NCI-H187 treated with DMSO at 0.1 percent for 48 hours (cell line): ENCODE results near the gene PHF19.

ENCODE experiments used
- DNase-seq: peaks from one replicate; lab custom pipeline; 2025; lab: John Stamatoyannopoulos, UW

Gene PHF19

GRCh38 chr9:120876842-120877240 is at the start of gene PHF19:
PHF19 (minus strand) TSS chr9:120877188; CDS start chr9:120874741, 2,447 bp downstream.
- DNase-seq, result no peak

GRCh38 chr9:120926397-120926928 is 49.5 kb upstream of the PHF19 start, which contains the start of gene TRAF1:
TRAF1 (minus strand) TSS chr9:120926796; CDS start chr9:120926075, 721 bp downstream.
- DNase-seq, result no peak

GRCh38 chr9:120925535-120926396 is 48.8 kb upstream of the PHF19 start:
- DNase-seq, result no peak

- DNase-seq, result no peak
Observed at GRCh38 chr9:120924698-120925534, 47.9 kb upstream of the PHF19 start.

- DNase-seq, result no peak
Observed at GRCh38 chr9:120923620-120924328, 46.8 kb upstream of the PHF19 start.

GRCh38 chr9:120922404-120923195 is 45.6 kb upstream of the PHF19 start:
- no peak for DNase-seq

GRCh38 chr9:120921661-120922181 is 44.7 kb upstream of the PHF19 start:
- DNase-seq, result no peak

GRCh38 chr9:120920806-120921178 is 43.8 kb upstream of the PHF19 start:
- no peak for DNase-seq

GRCh38 chr9:120919843-120920805 is 43.1 kb upstream of the PHF19 start:
- DNase-seq, result no peak

GRCh38 chr9:120918931-120919842 is 42.2 kb upstream of the PHF19 start:
- DNase-seq, result no peak

GRCh38 chr9:120917929-120918762 is 41.2 kb upstream of the PHF19 start:
- no peak for DNase-seq

GRCh38 chr9:120916991-120917880 is 40.2 kb upstream of the PHF19 start:
- DNase-seq, result no peak

- DNase-seq, result no peak
Observed at GRCh38 chr9:120916588-120916987, 39.6 kb upstream of the PHF19 start.

- no peak for DNase-seq
Observed at GRCh38 chr9:120915854-120916470, 39.0 kb upstream of the PHF19 start.

- DNase-seq, result no peak
Observed at GRCh38 chr9:120914953-120915352, 38.0 kb upstream of the PHF19 start.

- no peak for DNase-seq
Observed at GRCh38 chr9:120914396-120914795, 37.4 kb upstream of the PHF19 start.
